Tibial nerve (tissue), 4 donors: Measurements from ENCODE around the gene CTBP2. TPM values are rescaled to one million over a fixed set of nuclear protein-coding genes. Genes with fewer than 3 reads are reported as not detected.

Source experiments
- DNase-seq, 2 donors: peaks; one replicate each; pipeline ENCODE4 v3.0.0-alpha.2; 2019; ENCODE audit warnings: low spot score in 2 of 2
- H3K27ac ChIP-seq, 4 donors: fragments of 200-600 bp; sonication (generic) in 3 of 4; one replicate each; pipeline ENCODE4 v1.5.1; 2017 to 2019; ENCODE audit warnings: mild to moderate bottlenecking in 1 of 4
- H3K27me3 ChIP-seq, 2 donors: fragments of 200-600 bp; sonication (generic) in 1 of 2; one replicate each; pipeline versions ENCODE4 v1.5.1 to v1.6.0; 2017 to 2019
- H3K36me3 ChIP-seq, 3 donors: fragments of 200-600 bp; sonication (generic); one replicate each; pipeline ENCODE4 v1.5.1; 2018 to 2019
- H3K4me1 ChIP-seq, 4 donors: fragments of 200-600 bp; sonication (generic) in 3 of 4; one replicate each; pipeline ENCODE4 v1.5.1; 2017 to 2019
- H3K4me3 ChIP-seq, 4 donors: fragments of 200-600 bp; sonication (generic) in 3 of 4; one replicate each; pipeline ENCODE4 v1.5.1; 2017 to 2019; ENCODE audit warnings: mild to moderate bottlenecking in 1 of 4, moderate library complexity in 1 of 4
- H3K9me3 ChIP-seq, 4 donors: fragments of 200-600 bp; sonication (generic) in 3 of 4; one replicate each; pipeline ENCODE4 v1.5.1; 2017 to 2019
- CTCF ChIP-seq, 5 experiments: fragments of 200-600 bp in 3 of 5; fragments of 450-650 bp in 2 of 5; sonication (generic) in 3 of 5; IDR thresholded peaks; one replicate each; pipeline ENCODE4 v1.5.1; 2016 to 2019; ENCODE audit warnings: antibody characterized with exemption in 5 of 5, mild to moderate bottlenecking in 3 of 5, moderate library complexity in 2 of 5
- EP300 ChIP-seq, 2 donors: sonication (generic); formaldehyde crosslinking; IDR thresholded peaks; one replicate each; pipeline ENCODE4 v1.6.1; 2017; ENCODE audit warnings: antibody characterized with exemption in 2 of 2, mild to moderate bottlenecking in 1 of 2
- POLR2A ChIP-seq, 2 donors: fragments of 450-650 bp; IDR thresholded peaks; one replicate each; pipeline ENCODE4 v1.6.1; 2017; ENCODE audit warnings: antibody characterized with exemption in 2 of 2, mild to moderate bottlenecking in 2 of 2, moderate library complexity in 2 of 2
- WGBS, 2 donors: methylation state at CpG; one replicate each; pipeline ENCODE4 v1.1.5; 2018; 5-methylcytosine and 5-hydroxymethylcytosine counted together
- total RNA-seq, 4 donors: library from RNA; depleted of rRNA; stranded (reverse); fragments of >200 nt; gene quantifications; one replicate each; pipeline ENCODE4 v1.1.0, GENCODE V29; 2016

Gene CTBP2
- total RNA-seq, 4 donors from 2014 or later: 40.4 to 97.9 (median 62.3) TPM

- Histone ChIP-seq H3K27ac (no peak overlapping the region), H3K4me1 (peaks cover 0 to under 1% (median 0%) of the 10 kb centered on the region in 4 donors), H3K36me3 (no peaks in the 10 kb centered on the region), H3K27me3 (no peaks in the 10 kb centered on the region), H3K9me3 (no peaks in the 10 kb centered on the region), H3K4me3 (no peak overlapping the region)
- TF ChIP-seq CTCF (IDR thresholded peaks at IDR 0.05): no peak
- no peak for TF ChIP-seq EP300 (IDR thresholded peaks at IDR 0.05)
- TF ChIP-seq POLR2A (IDR thresholded peaks at IDR 0.05): no peak
- WGBS, 2 donors: 84 to 86% methylated on average over 5 of the region's 5 CpGs
- DNase-seq: no peak
These were observed 44.0 kb upstream of the CTBP2 start for GRCh38 chr10:125204400-125204799.

GRCh38 chr10:125203186-125203800 is 42.9 kb upstream of the CTBP2 start:
- DNase-seq: no peak
- Histone ChIP-seq H3K27me3 (no peaks in the 10 kb centered on the region), H3K4me3 (no peak overlapping the region), H3K27ac (no peak overlapping the region), H3K9me3 (no peaks in the 10 kb centered on the region), H3K36me3 (no peaks in the 10 kb centered on the region), H3K4me1 (no peaks in the 10 kb centered on the region)
- WGBS, 2 donors: 84 to 85% methylated on average over 10 of the region's 10 CpGs
- TF ChIP-seq POLR2A (IDR thresholded peaks at IDR 0.05): no peak
- no peak for TF ChIP-seq EP300 (IDR thresholded peaks at IDR 0.05)
- no peak for TF ChIP-seq CTCF (IDR thresholded peaks at IDR 0.05)

- Histone ChIP-seq H3K27me3 (no peaks in the 10 kb centered on the region), H3K4me1 (no peaks in the 10 kb centered on the region), H3K9me3 (no peaks in the 10 kb centered on the region), H3K27ac (no peak overlapping the region), H3K4me3 (no peak overlapping the region), H3K36me3 (no peaks in the 10 kb centered on the region)
- no peak for DNase-seq
- no peak for TF ChIP-seq EP300 (IDR thresholded peaks at IDR 0.05)
- no peak for TF ChIP-seq POLR2A (IDR thresholded peaks at IDR 0.05)
- TF ChIP-seq CTCF (IDR thresholded peaks at IDR 0.05): no peak
- WGBS, 2 donors: 82 to 93% methylated on average over 9 of the region's 10 CpGs
These were observed 41.6 kb upstream of the CTBP2 start for GRCh38 chr10:125201791-125202622.

- no peaks in the 10 kb centered on the region for H3K36me3 ChIP-seq
- TF ChIP-seq CTCF (IDR thresholded peaks at IDR 0.05): no peak
- no peak for TF ChIP-seq POLR2A (IDR thresholded peaks at IDR 0.05)
- TF ChIP-seq EP300 (IDR thresholded peaks at IDR 0.05): no peak
- no peak overlapping the region for H3K4me3 ChIP-seq
- 82 to 88% methylated on average over 5 of the region's 5 CpGs for WGBS, 2 donors
- H3K27ac ChIP-seq: no peak overlapping the region
- DNase-seq: no peak
- H3K27me3 ChIP-seq: no peaks in the 10 kb centered on the region
- no peaks in the 10 kb centered on the region for H3K4me1 ChIP-seq
- no peaks in the 10 kb centered on the region for H3K9me3 ChIP-seq
These were observed 40.8 kb upstream of the CTBP2 start for GRCh38 chr10:125201108-125201524.

- 43 to 63% methylated on average over 3 of the region's 3 CpGs for WGBS, 2 donors
These were observed 40.0 kb upstream of the CTBP2 start for GRCh38 chr10:125200396-125200795.

More at GRCh38 chr10:125200396-125200795, 40.0 kb upstream of the CTBP2 start:
- Histone ChIP-seq H3K27ac (no peak overlapping the region), H3K4me1 (no peaks in the 10 kb centered on the region), H3K27me3 (no peaks in the 10 kb centered on the region), H3K9me3 (no peaks in the 10 kb centered on the region), H3K36me3 (no peaks in the 10 kb centered on the region), H3K4me3 (no peak overlapping the region)
- TF ChIP-seq EP300 (IDR thresholded peaks at IDR 0.05): no peak
- TF ChIP-seq POLR2A (IDR thresholded peaks at IDR 0.05): no peak
- no peak for TF ChIP-seq CTCF (IDR thresholded peaks at IDR 0.05)
- DNase-seq: no peak
